GM10847 (cell line): ENCODE results near the gene FRMD6.

ENCODE experiments used
- POLR2A ChIP-seq: IDR thresholded peaks from 2 replicates; pipeline ENCODE4 v1.6.1; 2011; ENCODE audit not compliant: insufficient read length; ENCODE audit errors: extremely low read depth

Gene FRMD6

DNA sequence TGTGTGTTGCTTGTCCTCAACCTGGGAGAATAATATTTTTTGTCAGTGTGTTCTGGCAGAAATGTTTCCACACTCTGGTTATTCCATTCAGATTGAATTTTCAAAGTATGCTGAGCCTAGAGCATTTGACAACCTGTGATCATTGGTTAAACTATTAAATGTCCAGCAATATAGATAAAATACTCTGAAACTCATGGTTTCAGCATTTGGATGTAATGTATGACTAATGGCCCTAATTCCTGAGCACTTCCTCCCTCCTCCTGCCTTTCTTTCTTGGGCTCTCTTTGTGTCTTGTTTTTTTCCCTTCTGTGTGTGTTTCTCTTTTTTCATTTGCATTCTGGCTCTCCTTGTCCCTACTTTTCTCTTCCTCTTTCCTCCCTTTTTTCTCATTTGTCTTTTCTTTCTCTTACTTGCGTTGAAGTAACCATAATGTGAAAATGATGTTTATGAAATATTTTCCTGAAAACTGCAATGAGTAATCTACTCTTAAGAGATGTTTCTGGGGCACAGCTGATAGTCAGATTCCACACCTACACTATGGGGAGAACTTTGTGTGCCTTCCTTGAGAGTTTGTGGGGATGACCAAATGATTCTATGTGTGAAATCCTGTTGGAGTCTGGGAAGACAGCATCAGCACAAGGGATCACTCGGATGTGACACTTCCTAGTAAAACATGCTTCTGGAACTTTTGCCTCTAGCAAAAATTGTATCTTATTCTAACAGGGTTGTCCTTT is 74.6 kb downstream of the FRMD6 start:
- no peak for TF ChIP-seq POLR2A

GRCh38 chr14:51727526-51727925 is 75.8 kb downstream of the FRMD6 start:
- no peak for TF ChIP-seq POLR2A

DNA sequence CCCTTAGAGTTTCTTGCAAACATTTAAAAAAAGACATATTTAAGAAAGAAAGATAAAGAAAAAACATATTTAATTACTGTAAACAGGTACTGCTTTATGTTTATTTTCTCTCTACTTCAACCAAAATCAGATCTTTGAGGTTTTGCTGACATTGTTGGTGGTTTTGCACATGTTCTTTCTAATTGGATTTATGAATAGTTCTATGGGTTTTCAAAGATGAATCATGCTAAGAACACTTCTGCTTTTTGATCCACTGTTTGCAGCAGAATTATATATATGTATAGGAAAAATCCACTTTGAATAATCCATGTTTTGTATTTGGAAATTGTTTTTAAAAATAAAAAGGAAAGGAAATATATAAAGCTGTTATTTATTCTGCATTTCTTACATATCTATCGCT is 78.4 kb downstream of the FRMD6 start:
- no peak for TF ChIP-seq POLR2A

DNA sequence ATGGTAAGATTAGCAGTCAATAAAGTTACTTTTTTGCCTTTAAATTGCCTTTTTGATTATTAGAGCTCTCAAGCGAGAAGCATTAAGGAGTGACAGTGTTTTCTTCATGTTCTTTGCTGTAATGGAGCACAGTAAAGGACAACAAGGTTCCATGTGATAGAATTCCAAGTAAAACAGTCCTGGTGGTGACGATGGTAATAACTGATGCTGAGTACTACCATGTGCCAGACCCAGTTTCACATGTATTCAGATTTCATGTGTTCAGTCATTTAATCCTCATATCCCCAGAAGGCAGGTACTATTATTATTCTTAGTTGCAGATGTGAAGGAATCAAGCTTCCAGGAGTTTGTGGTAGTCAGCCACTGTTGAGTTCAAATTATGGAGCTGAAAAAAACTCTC is 79.0 kb downstream of the FRMD6 start:
- no peak for TF ChIP-seq POLR2A

- no peak for TF ChIP-seq POLR2A
Measured at GRCh38 chr14:51732494-51733112, 80.9 kb downstream of the FRMD6 start.

DNA sequence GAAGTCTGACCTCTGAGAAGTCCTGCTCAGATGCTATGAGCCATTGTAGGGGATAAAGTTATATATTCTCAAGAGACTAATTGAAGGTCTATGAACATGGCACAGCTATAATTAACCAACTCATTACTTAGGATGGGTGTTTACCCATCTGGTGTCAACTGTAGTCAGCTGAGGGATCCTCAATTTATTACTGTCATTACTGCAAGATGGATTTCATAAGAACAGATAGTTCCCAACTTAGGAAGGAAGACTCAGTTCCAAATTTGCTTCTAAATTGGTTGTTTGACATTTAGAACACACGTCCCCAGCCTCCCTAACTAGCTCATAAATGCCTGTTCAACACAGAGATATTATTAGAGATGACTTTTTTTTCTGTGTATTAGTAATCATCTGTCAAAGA is 81.4 kb downstream of the FRMD6 start:
- no peak for TF ChIP-seq POLR2A

DNA sequence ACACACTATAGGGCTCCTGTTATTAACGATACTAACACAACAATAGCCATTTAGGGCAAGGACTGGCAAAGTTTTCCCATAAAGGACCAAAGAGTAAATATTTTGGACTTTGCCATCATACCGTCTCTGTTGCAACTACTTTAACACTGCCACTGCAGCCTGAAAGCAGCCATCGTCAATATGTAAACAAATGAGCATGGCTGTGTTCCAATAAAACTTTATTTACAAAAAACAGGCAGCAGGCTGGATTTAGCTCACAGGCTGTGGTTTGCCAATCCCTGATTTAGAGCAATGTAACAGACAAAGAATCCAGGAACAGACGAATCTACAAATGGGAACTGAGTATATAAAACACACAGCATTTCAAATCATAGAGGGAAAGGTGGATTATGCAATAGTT is 84.1 kb downstream of the FRMD6 start:
- TF ChIP-seq POLR2A: no peak

DNA sequence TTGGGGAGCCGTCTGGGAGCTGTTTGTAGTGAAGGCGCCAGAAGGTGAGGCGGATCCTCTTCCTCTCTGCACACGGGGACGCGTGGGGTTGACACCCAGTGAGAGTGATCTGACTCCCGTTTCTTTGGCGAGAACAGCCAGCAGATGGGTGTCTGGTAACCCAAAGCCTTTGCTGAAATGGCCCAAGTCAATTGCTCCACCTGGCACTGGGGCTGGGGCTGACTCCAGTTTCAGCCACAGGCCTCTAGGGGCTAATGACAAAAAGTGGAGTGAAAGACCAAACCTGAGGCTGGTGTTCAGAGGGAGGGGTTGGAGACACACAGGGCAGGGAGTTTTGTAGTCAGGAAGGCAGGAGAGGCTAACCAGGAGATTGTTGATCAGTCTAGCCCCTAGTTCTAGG is 87.0 kb downstream of the FRMD6 start:
- TF ChIP-seq POLR2A: no peak

DNA sequence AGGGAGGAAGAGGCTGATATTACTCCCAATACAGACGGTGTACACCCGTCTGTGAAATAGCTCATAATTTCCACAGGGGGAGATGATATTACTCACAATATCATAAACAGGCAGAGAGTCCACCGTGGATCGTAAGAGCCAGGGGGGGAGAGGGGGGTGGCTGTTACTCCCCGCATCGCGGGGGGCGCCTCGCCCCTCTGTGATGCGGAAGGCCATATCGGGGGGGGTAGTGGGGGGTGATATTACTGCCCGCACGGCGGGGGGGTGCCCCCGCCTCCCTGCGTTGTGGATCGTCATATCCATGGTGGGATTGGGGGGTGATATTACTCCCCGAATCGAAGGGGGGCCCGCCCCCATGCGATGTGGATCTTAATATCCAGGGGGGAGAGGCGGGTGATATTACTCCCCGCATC is 91.9 kb downstream of the FRMD6 start:
- TF ChIP-seq POLR2A: no peak

DNA sequence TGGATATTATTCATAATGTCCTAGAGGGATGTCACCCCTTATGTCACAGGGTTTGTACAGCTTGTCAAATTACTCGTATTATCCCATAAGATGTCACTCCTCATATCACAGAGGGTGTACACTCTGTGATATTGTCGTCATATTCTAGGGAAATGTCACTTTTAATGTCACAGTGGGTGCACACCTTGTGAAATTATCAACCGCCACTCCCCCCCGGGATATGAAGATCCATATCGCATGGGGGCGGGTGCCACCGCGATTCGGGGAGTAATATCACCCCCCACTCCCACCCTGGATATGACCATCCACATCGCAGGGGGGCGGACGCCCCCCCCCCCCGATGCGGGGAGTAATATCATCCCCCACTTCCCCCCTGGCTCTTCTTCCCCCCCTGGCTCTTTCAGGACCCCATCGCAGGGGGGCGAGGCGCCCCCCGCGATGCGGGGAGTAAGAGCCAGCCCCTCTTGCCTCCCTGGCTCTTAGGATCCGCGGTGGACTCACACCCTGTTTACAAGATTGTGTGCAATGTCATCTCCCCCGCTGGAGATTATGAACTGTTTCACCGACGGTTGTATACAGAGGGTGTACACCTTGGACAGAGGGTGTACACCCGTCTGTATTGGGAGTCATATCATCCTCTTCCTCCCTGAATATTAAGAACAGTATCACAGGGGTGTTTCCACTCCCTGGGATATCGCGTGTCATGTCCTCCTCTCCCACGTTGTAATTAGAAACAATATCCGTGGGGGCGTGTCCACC is 92.8 kb downstream of the FRMD6 start:
- TF ChIP-seq POLR2A: no peak

DNA sequence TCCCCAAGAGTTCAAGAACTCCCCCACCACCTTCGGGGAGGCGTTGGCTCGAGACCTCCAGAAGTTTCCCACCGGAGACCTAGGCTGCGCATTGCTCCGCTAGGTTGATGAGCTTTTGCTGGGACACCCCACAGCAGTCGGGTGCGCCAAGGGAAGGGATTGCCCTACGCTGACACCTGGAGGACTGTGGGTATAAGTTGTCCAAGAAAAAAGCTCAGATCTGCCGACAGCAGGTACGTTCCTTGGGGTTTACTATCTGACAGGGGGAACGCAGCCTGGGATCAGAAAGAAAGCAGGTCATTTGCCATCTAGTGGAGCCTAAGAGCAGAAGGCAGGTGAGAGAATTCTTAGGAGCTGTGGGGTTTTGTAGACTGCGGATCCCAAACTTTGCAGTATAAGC is 98.8 kb downstream of the FRMD6 start:
- no peak for TF ChIP-seq POLR2A

- no peak for TF ChIP-seq POLR2A
Measured at GRCh38 chr14:51759950-51760349, 108.2 kb downstream of the FRMD6 start.

- TF ChIP-seq POLR2A: no peak
Measured at GRCh38 chr14:51774209-51774608, 122.5 kb downstream of the FRMD6 start.

GRCh38 chr14:51776102-51776894 is 124.6 kb downstream of the FRMD6 start:
- no peak for TF ChIP-seq POLR2A

GRCh38 chr14:51780006-51780692 is 128.4 kb downstream of the FRMD6 start:
- TF ChIP-seq POLR2A: no peak
